Astrocyte (in vitro differentiated cells and primary cell): ENCODE data around the gene RBM27. TPM values are rescaled to one million over a fixed set of nuclear protein-coding genes. Genes with fewer than 3 reads are reported as not detected.

Source experiments
- DNase-seq: peaks from one replicate; pipeline ENCODE4 v3.0.0-alpha.2; 2010; ENCODE audit warnings: low read depth
- FAIRE-seq: peaks from 2 replicates; lab custom pipeline; 2011; peaks lifted over from hg19 to GRCh38; lab: Jason Lieb, UNC
- H2AFZ ChIP-seq: 2 replicates; pipeline ENCODE4 v1.6.0; 2012; ENCODE audit warnings: low read depth, low read length, inconsistent platforms
- H3K27ac ChIP-seq: 2 replicates; pipeline ENCODE4 v1.5.1; 2011; ENCODE audit warnings: low read depth, low read length, inconsistent platforms
- H3K27me3 ChIP-seq: 2 replicates; pipeline ENCODE4 v1.6.0; 2011; ENCODE audit warnings: low read length, inconsistent platforms; ENCODE audit not compliant: insufficient read depth
- H3K36me3 ChIP-seq: 2 replicates; pipeline ENCODE4 v1.5.1; 2011; ENCODE audit warnings: low read length, inconsistent platforms; ENCODE audit not compliant: insufficient read depth
- H3K4me1 ChIP-seq: 2 replicates; pipeline ENCODE4 v1.5.1; 2011; ENCODE audit warnings: low read length, inconsistent platforms; ENCODE audit not compliant: insufficient read depth
- H3K4me2 ChIP-seq: 2 replicates; pipeline ENCODE4 v1.6.0; 2012; ENCODE audit warnings: low read length, inconsistent platforms
- H3K4me3 ChIP-seq: 2 replicates; pipeline ENCODE4 v1.5.1; 2011; ENCODE audit warnings: low read depth, mild to moderate bottlenecking, low read length, inconsistent platforms; ENCODE audit not compliant: insufficient read depth
- H3K79me2 ChIP-seq: 2 replicates; pipeline ENCODE4 v1.6.0; 2012; ENCODE audit warnings: mild to moderate bottlenecking, low read length, inconsistent platforms; ENCODE audit not compliant: insufficient read depth
- H3K9ac ChIP-seq: 2 replicates; pipeline ENCODE4 v1.6.0; 2012; ENCODE audit warnings: mild to moderate bottlenecking, low read length, inconsistent platforms
- H3K9me3 ChIP-seq: 2 replicates; pipeline ENCODE4 v1.5.1; 2012; ENCODE audit warnings: low read depth, mild to moderate bottlenecking, low read length, inconsistent platforms; ENCODE audit not compliant: insufficient read depth
- H4K20me1 ChIP-seq: 2 replicates; pipeline ENCODE4 v1.6.0; 2012; ENCODE audit warnings: low read length, inconsistent platforms; ENCODE audit not compliant: insufficient read depth
- H3K27ac Mint-ChIP-seq: one replicate; pipeline ENCODE4 v1.8.0; 2021; ENCODE audit warnings: mild to moderate bottlenecking, mixed read lengths; ENCODE audit not compliant: unreplicated experiment
- H3K27me3 Mint-ChIP-seq: one replicate; pipeline ENCODE4 v1.8.0; 2021; ENCODE audit warnings: low read depth, mixed read lengths; ENCODE audit not compliant: unreplicated experiment
- H3K36me3 Mint-ChIP-seq: one replicate; pipeline ENCODE4 v1.8.0; 2021; ENCODE audit warnings: low read depth, mixed read lengths; ENCODE audit not compliant: unreplicated experiment
- H3K4me1 Mint-ChIP-seq: one replicate; pipeline ENCODE4 v1.8.0; 2021; ENCODE audit warnings: low read depth, mixed read lengths; ENCODE audit not compliant: unreplicated experiment
- H3K4me3 Mint-ChIP-seq: one replicate; pipeline ENCODE4 v1.8.0; 2021; ENCODE audit warnings: mild to moderate bottlenecking, moderate library complexity, mixed read lengths; ENCODE audit not compliant: unreplicated experiment
- H3K9me3 Mint-ChIP-seq: one replicate; pipeline ENCODE4 v1.8.0; 2021; ENCODE audit warnings: mild to moderate bottlenecking, mixed read lengths; ENCODE audit not compliant: unreplicated experiment
- CTCF ChIP-seq: IDR thresholded peaks from 2 replicates; pipeline ENCODE4 v1.5.1; 2011; ENCODE audit warnings: low read depth, mild to moderate bottlenecking, inconsistent platforms, low read length, moderate library complexity; ENCODE audit not compliant: insufficient read depth
- EZH2 ChIP-seq: IDR thresholded peaks from 2 replicates; pipeline ENCODE4 v1.6.1; 2012; ENCODE audit warnings: mild to moderate bottlenecking, low read length, inconsistent platforms; ENCODE audit not compliant: insufficient read depth
- total RNA-seq: library from RNA; stranded (reverse); gene quantifications from 2 replicates; pipeline ENCODE4 v1.2.1, GENCODE V29; 2021

Gene RBM27
- total RNA-seq, 1 donor from 2014 or later, result 24.4 TPM

DNA sequence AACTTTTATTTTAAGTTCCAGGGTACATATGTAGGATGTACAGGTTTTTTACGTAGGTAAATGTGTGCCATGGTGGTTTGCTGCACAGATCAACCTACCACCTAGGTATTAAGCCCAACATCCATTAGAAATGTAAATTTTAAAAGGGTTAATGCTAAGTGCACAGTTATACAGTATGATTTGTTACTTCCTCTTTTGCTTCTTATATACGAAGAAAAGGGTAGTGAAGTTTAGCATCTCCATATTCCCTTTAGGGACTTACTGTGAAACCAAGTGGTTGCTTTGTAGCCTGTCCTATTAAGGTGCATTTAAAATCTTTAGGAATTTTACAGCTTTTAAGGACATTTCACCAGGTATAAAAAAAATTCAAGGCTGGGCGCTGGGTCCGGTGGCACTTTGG, 46.4 kb downstream of the RBM27 start:
- H3K4me2 ChIP-seq, result no peak overlapping the region
- Mint-ChIP-seq H3K27ac (no peak overlapping the region), H3K9me3 (no peaks in the 10 kb centered on the region), H3K4me1 (no peaks in the 10 kb centered on the region), H3K36me3 (peaks cover 4% of the 10 kb centered on the region), H3K4me3 (no peak overlapping the region), H3K27me3 (no peaks in the 10 kb centered on the region)
- no peaks in the 10 kb centered on the region for H3K9me3 ChIP-seq
- TF ChIP-seq EZH2 (no peak), CTCF (no peak)
- no peaks in the 10 kb centered on the region for H3K4me1 ChIP-seq
- peaks cover 6% of the 10 kb centered on the region for H4K20me1 ChIP-seq
- peaks cover under 1% of the 10 kb centered on the region for H3K36me3 ChIP-seq
- DNase-seq (no peak), FAIRE-seq (no peak)
- H3K4me3 ChIP-seq, result no peak overlapping the region
- H3K27me3 ChIP-seq, result no peaks in the 10 kb centered on the region
- no peak overlapping the region for H3K9ac ChIP-seq
- peaks cover 10% of the 10 kb centered on the region for H3K79me2 ChIP-seq
- H3K27ac ChIP-seq, result no peak overlapping the region
- no peak overlapping the region for H2AFZ ChIP-seq

Other genes with a start within 250 kb of the RBM27 start
- gene PLAC8L1, start 98.0 kb upstream of the RBM27 start, total RNA-seq, result 2.0 and 2.7 TPM in 2 replicates
- 163 and 165 TPM in 2 replicates for gene LARS1, start 21.0 kb upstream of the RBM27 start, total RNA-seq
- gene POU4F3, start 135.2 kb downstream of the RBM27 start, total RNA-seq, result 0.18 TPM in 1 of 2 replicates, not detected in the other
- gene TCERG1, start 243.7 kb downstream of the RBM27 start, total RNA-seq, result 53.1 and 66.0 TPM in 2 replicates